ENCODE measurements around the gene CDK14. TPM values are rescaled to one million over a fixed set of nuclear protein-coding genes. Genes with fewer than 3 reads are reported as not detected.
A peak's percentile ranks its signal among the peaks of the same experiment; 100 is the strongest.

Gene CDK14
- total RNA-seq, 4 donors from 2014 or later, result 0.38 to 3.6 (median 1.3) TPM

GRCh38 chr7:91239772-91240171 is 643.7 kb downstream of the CDK14 start:
- no peaks in the 10 kb centered on the region for H3K9me3 ChIP-seq
- TF ChIP-seq CTCF (IDR thresholded peaks at IDR 0.05) (no peak), POLR2A (IDR thresholded peaks at IDR 0.05) (no peak)
- H3K27ac ChIP-seq, result peak overlapping the region in 3 of 4 donors; percentile 11 to 61 (median 61)
- H3K36me3 ChIP-seq, result no peaks in the 10 kb centered on the region
- no peaks in the 10 kb centered on the region for H3K27me3 ChIP-seq
- intact Hi-C loops (cut with DNase I), result no loop called here
- no peak overlapping the region for H3K4me3 ChIP-seq
- peaks cover 0 to 33% (median 9%) of the 10 kb centered on the region in 3 donors for H3K4me1 ChIP-seq
- DNase-seq, result no peak
- 100% methylated on average over 1 of the region's 1 CpG; no CpG with 5 or more reads in 1 of the 2 donors for WGBS, 2 donors

GRCh38 chr7:91240376-91240941 is 644.3 kb downstream of the CDK14 start:
- 12 to 32% methylated on average over 2 of the region's 2 CpGs for WGBS, 2 donors
- Histone ChIP-seq H3K9me3 (no peaks in the 10 kb centered on the region), H3K4me1 (peaks cover 0 to 33% (median 9%) of the 10 kb centered on the region in 3 donors), H3K36me3 (no peaks in the 10 kb centered on the region), H3K27me3 (no peaks in the 10 kb centered on the region), H3K4me3 (no peak overlapping the region), H3K27ac (peak overlapping the region in 3 of 4 donors; percentile 11 to 61 (median 61))
- DNase-seq, result no peak
- intact Hi-C loops (cut with DNase I), result no loop called here
- TF ChIP-seq CTCF (IDR thresholded peaks at IDR 0.05) (no peak), POLR2A (IDR thresholded peaks at IDR 0.05) (no peak)

- TF ChIP-seq CTCF (IDR thresholded peaks at IDR 0.05), result no peak
- TF ChIP-seq POLR2A (IDR thresholded peaks at IDR 0.05), result no peak
- Histone ChIP-seq H3K9me3 (no peaks in the 10 kb centered on the region), H3K4me1 (peaks cover 0 to 33% (median 9%) of the 10 kb centered on the region in 3 donors), H3K27me3 (no peaks in the 10 kb centered on the region), H3K27ac (no peak overlapping the region), H3K4me3 (no peak overlapping the region), H3K36me3 (no peaks in the 10 kb centered on the region)
- WGBS, 2 donors, result 62 to 73% methylated on average over 7 to 8 of the region's 8 CpGs
- intact Hi-C loops (cut with DNase I), result no loop called here
- DNase-seq, result no peak
These were observed 646.1 kb downstream of the CDK14 start for GRCh38 chr7:91242097-91242844.

- no peak for DNase-seq
- H3K27me3 ChIP-seq, result no peaks in the 10 kb centered on the region
- H3K27ac ChIP-seq, result no peak overlapping the region
- H3K4me3 ChIP-seq, result no peak overlapping the region
- intact Hi-C loops (cut with DNase I), result no loop called here
- peaks cover 0 to 37% (median 10%) of the 10 kb centered on the region in 3 donors for H3K4me1 ChIP-seq
- H3K9me3 ChIP-seq, result no peaks in the 10 kb centered on the region
- TF ChIP-seq CTCF (IDR thresholded peaks at IDR 0.05) (no peak), POLR2A (IDR thresholded peaks at IDR 0.05) (no peak)
- H3K36me3 ChIP-seq, result no peaks in the 10 kb centered on the region
- WGBS, 2 donors, result 69 to 83% methylated on average over 5 to 6 of the region's 6 CpGs
These were observed 647.6 kb downstream of the CDK14 start for GRCh38 chr7:91243591-91244301.

GRCh38 chr7:91247500-91247899 is 651.4 kb downstream of the CDK14 start:
- Histone ChIP-seq H3K27ac (no peak overlapping the region), H3K27me3 (no peaks in the 10 kb centered on the region), H3K9me3 (no peaks in the 10 kb centered on the region), H3K36me3 (no peaks in the 10 kb centered on the region), H3K4me3 (no peak overlapping the region), H3K4me1 (peaks cover 3 to 29% (median 6%) of the 10 kb centered on the region in 3 donors)
- no peak for DNase-seq
- intact Hi-C loops (cut with DNase I), result no loop called here
- TF ChIP-seq CTCF (IDR thresholded peaks at IDR 0.05) (no peak), POLR2A (IDR thresholded peaks at IDR 0.05) (no peak)

Measured in esophagus squamous epithelium (tissue), 5 donors.